HG03025 (cell line): ENCODE results near the gene SYNPO.

Source experiments
- ATAC-seq: cut with Tn5 transposase; IDR thresholded peaks from one replicate; pipeline ENCODE4 v1.9.1; 2021; ENCODE audit warnings: mild to moderate bottlenecking, moderate library complexity; ENCODE audit not compliant: unreplicated experiment, low FRiP score

SYNPO gene

GRCh38 chr5:150640311-150641005 is at the start of gene SYNPO:
Gene SYNPO, plus strand, starts transcription at chr5:150640660. Its CDS starts 7,616 bp downstream, at chr5:150648276.
- ATAC-seq: no peak

GRCh38 chr5:150590979-150591695 is 49.3 kb upstream of the SYNPO start:
- ATAC-seq: no peak

GRCh38 chr5:150593593-150593992 is 46.9 kb upstream of the SYNPO start:
- ATAC-seq: no peak

- no peak for ATAC-seq
These were observed 46.5 kb upstream of the SYNPO start for GRCh38 chr5:150593996-150594395.

- no peak for ATAC-seq
These were observed 44.9 kb upstream of the SYNPO start for GRCh38 chr5:150595466-150596031.

GRCh38 chr5:150596313-150596712 is 44.1 kb upstream of the SYNPO start:
- ATAC-seq: no peak

GRCh38 chr5:150596826-150597225 is 43.6 kb upstream of the SYNPO start:
- ATAC-seq: no peak

- ATAC-seq: no peak
These were observed 42.5 kb upstream of the SYNPO start for GRCh38 chr5:150598006-150598405.

- ATAC-seq: no peak
These were observed 41.6 kb upstream of the SYNPO start for GRCh38 chr5:150598821-150599273.

GRCh38 chr5:150599281-150599680 is 41.2 kb upstream of the SYNPO start:
- no peak for ATAC-seq

- no peak for ATAC-seq
These were observed 40.4 kb upstream of the SYNPO start for GRCh38 chr5:150599917-150600511.

GRCh38 chr5:150600616-150601490 is 39.6 kb upstream of the SYNPO start:
- ATAC-seq: no peak

GRCh38 chr5:150601491-150602345 is 38.7 kb upstream of the SYNPO start:
- ATAC-seq: no peak

- no peak for ATAC-seq
These were observed 37.4 kb upstream of the SYNPO start for GRCh38 chr5:150603052-150603451.

GRCh38 chr5:150603491-150603890 is 37.0 kb upstream of the SYNPO start:
- no peak for ATAC-seq

GRCh38 chr5:150604010-150604409 is 36.5 kb upstream of the SYNPO start:
- ATAC-seq: no peak

- ATAC-seq: no peak
These were observed 35.5 kb upstream of the SYNPO start for GRCh38 chr5:150604894-150605440.

GRCh38 chr5:150605546-150605945 is 34.9 kb upstream of the SYNPO start:
- no peak for ATAC-seq

GRCh38 chr5:150606476-150606875 is 34.0 kb upstream of the SYNPO start:
- no peak for ATAC-seq
